GM06990 (cell line): ENCODE data around the gene CLSTN1.

Source experiments
- DNase-seq: peaks from one replicate; pipeline ENCODE4 v3.0.0-alpha.2; 2011; ENCODE audit not compliant: insufficient read length; ENCODE audit errors: extremely low read depth
- H3K27me3 ChIP-seq: replicated peaks from 2 replicates; pipeline ENCODE4 v1.6.0; 2011; ENCODE audit warnings: low read length; ENCODE audit not compliant: control insufficient read depth, insufficient read depth
- H3K36me3 ChIP-seq: 2 replicates; pipeline ENCODE4 v1.5.1; 2011; ENCODE audit warnings: low read length; ENCODE audit not compliant: control insufficient read depth, insufficient read depth
- H3K4me3 ChIP-seq: replicated peaks from 2 replicates; pipeline ENCODE4 v1.5.1; 2011; ENCODE audit warnings: low read depth, mild to moderate bottlenecking, control low read depth, low read length
- TF ChIP-seq, protein P1 (sequence below): IDR thresholded peaks from 2 replicates; pipeline ENCODE4 v1.5.1; 2011; ENCODE audit warnings: low read length, control low read depth, mild to moderate bottlenecking, inconsistent platforms; ENCODE audit not compliant: insufficient read depth, poor library complexity, severe bottlenecking

The CLSTN1 gene

DNA sequence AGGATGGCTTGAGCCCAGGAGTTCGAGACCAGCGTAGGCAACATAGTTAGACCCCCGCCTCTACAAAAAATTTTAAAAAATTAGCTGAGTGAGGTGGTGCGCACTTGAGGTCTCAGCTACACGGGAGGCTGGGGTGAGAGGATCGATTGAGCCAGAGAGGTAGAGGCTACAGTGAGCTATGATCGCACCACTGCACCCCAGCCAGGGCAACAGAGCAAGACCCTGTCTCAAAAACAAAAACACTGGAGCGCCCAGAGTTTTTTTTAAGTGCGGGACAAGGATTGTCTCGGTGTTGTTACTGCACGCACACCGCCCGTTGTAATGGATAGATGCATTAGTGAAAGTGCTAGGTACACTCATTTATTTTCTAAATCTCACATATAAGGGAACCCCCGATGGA, 135.2 kb downstream of the CLSTN1 start:
- DNase-seq = no peak
- no peaks in the 10 kb centered on the region for H3K27me3 ChIP-seq
- TF ChIP-seq, protein P1, sequence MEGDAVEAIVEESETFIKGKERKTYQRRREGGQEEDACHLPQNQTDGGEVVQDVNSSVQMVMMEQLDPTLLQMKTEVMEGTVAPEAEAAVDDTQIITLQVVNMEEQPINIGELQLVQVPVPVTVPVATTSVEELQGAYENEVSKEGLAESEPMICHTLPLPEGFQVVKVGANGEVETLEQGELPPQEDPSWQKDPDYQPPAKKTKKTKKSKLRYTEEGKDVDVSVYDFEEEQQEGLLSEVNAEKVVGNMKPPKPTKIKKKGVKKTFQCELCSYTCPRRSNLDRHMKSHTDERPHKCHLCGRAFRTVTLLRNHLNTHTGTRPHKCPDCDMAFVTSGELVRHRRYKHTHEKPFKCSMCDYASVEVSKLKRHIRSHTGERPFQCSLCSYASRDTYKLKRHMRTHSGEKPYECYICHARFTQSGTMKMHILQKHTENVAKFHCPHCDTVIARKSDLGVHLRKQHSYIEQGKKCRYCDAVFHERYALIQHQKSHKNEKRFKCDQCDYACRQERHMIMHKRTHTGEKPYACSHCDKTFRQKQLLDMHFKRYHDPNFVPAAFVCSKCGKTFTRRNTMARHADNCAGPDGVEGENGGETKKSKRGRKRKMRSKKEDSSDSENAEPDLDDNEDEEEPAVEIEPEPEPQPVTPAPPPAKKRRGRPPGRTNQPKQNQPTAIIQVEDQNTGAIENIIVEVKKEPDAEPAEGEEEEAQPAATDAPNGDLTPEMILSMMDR = no peak
- peaks cover 5% of the 10 kb centered on the region for H3K36me3 ChIP-seq
- H3K4me3 ChIP-seq = peak overlapping the region; percentile 67

DNA sequence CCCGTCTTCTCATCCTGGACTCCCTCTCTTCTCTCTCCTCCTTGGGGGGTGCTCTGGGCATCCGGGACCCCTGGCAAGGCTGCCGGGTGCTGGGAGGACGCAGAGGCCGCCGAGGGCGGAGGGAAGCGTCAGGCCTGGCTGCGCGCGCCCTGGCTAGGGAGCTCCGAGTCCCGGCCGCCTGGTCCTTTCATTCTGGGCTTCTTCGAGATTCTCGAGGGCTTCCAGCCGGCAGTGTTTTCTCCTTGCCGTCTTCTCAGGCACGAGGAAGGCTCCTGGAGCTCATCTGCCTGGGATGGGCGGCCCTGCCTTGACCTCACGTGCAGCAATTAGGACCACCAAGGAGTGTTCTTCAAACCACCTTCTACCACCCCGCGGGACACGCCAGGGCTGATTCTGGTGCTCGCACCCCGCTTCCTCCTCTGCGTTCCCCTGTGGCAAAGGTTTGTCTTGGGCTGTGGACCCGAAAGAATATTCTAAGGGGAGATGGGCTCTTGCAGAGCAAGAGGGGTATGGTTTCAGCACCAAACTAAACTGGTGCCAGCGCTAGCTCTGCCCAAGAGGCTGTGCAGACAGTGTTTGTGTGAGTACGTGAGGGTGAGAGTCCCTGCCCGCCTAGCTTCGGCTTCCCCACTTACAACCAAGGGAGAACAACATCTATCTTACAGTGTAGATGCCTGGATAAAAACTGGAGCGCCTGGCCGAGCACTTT, 135.7 kb downstream of the CLSTN1 start:
- TF ChIP-seq, protein P1 = no peak
- no peak for DNase-seq
- Histone ChIP-seq H3K4me3 (peak overlapping the region; percentile 67), H3K27me3 (no peaks in the 10 kb centered on the region), H3K36me3 (peaks cover 5% of the 10 kb centered on the region)

DNA sequence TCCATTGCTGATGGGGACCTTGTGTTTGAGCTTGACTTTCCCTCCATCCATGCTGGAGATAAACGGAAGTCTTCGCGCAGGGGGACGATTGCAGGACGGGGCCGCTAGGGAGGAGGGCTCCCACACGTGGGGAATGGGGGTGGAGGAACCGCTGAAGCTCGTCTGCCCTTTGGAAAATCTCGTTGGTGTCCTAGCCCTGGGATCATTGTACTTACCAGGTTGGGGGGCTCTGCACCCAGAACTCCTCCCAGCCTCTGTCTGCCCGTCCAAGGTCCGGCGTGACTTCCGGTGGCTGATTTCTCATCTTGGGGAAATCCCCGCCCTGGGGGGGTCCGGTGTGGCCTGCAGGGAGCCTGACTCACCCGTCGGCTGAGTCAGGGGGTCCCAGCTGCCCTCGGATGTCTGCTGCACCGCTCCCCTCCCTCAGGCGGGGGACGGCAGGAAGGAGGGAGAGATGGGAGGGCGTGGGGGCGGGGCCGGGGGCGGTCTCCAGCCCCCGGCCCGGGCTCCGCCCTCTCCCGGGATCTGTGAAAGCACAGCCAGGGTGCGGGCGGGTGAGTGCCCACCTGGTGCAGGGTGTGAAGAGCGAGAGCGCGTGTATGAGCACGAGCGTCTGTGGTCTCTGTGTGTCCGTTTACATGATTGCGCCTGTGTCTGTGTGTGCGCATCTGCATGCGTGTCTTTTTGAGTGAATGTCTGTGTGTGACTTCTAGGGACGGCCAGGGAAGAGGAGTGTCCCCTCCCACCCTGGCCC, 136.5 kb downstream of the CLSTN1 start:
- TF ChIP-seq, protein P1 = peak; percentile 4
- peak; percentile 83 for DNase-seq
- Histone ChIP-seq H3K36me3 (peaks cover 5% of the 10 kb centered on the region), H3K4me3 (peak overlapping the region; percentile 67), H3K27me3 (no peaks in the 10 kb centered on the region)

DNA sequence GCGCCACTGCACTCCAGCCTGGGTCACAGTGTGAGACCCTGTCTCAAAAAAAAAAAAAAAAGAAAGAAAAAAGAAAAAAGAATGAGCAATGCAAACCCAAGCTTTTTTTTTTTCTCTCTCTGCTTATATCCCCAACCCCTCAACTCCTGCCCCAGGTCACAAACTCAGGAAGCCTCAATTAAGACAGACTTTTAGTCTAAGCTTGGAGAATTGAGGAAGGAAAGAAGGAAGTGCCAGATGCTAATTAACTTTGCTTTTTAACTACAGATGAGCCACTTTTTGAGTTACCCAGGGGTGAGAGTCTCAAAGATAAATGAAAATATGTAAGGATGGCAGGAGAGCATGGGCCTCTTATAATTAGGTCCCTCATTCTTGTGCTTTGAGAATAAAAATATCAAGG, 139.0 kb downstream of the CLSTN1 start:
- Histone ChIP-seq H3K27me3 (no peaks in the 10 kb centered on the region), H3K4me3 (no peak overlapping the region), H3K36me3 (peaks cover 2% of the 10 kb centered on the region)
- TF ChIP-seq, protein P1 = no peak
- DNase-seq = no peak

DNA sequence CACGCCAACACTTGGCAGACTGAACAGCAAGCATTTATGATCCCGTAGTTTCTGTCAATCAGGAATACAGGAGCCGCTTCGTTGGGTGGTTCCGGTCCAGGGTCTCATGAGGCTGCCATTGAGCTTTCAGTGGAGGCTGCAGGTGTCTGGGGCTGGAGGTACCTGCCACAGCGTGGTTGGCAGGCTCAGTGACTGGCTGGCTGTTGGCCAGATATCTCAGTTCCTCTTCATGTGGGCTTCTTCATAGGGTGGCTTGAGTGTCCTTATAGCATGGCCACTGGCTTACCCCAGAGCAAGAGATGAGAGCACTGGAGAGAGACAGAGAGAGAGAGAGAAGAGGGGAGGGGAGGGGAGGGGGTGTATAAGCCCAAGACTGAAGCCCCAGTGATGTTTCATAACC, 142.9 kb downstream of the CLSTN1 start:
- Histone ChIP-seq H3K36me3 (peaks cover 5% of the 10 kb centered on the region), H3K4me3 (no peak overlapping the region), H3K27me3 (no peaks in the 10 kb centered on the region)
- DNase-seq = no peak
- TF ChIP-seq, protein P1 = no peak

DNA sequence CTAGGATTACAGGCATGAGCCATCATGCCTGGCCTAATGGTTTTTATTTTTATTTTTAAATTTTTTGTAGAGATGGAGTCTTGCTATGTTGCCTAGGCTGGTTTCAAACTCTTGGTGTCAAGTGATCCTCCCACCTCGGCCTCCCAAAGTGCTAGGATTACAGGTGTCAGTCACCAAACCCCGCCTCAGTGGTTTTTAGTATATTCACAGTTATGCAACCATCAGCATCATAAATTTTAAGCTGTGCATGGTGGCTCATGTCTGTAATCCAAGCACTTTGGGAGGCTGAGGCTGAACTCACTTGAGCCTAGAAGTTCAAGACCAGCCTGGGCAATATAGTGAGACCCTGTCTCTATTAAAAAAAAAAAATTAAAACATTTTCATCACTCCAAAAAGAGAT, 143.7 kb downstream of the CLSTN1 start:
- DNase-seq = no peak
- Histone ChIP-seq H3K4me3 (no peak overlapping the region), H3K36me3 (peaks cover 5% of the 10 kb centered on the region), H3K27me3 (no peaks in the 10 kb centered on the region)
- TF ChIP-seq, protein P1 = no peak
